AG10803 (cell line): ENCODE measurements around the gene PPT1.

ENCODE experiments used
- DNase-seq: peaks from one replicate; pipeline ENCODE4 v3.0.0; 2010; ENCODE audit warnings: low read depth
- H3K4me3 ChIP-seq: 2 replicates; pipeline ENCODE4 v1.5.1; 2011; ENCODE audit warnings: mild to moderate bottlenecking, low read length, control low read depth
- CTCF ChIP-seq: conservative IDR thresholded peaks from 2 replicates; pipeline ENCODE4 v1.5.1; 2011; ENCODE audit warnings: mild to moderate bottlenecking, low read length, control low read depth, inconsistent platforms

PPT1 gene

GRCh38 chr1:40056519-40057309, 40.3 kb downstream of the PPT1 start:
- DNase-seq = no peak

DNA sequence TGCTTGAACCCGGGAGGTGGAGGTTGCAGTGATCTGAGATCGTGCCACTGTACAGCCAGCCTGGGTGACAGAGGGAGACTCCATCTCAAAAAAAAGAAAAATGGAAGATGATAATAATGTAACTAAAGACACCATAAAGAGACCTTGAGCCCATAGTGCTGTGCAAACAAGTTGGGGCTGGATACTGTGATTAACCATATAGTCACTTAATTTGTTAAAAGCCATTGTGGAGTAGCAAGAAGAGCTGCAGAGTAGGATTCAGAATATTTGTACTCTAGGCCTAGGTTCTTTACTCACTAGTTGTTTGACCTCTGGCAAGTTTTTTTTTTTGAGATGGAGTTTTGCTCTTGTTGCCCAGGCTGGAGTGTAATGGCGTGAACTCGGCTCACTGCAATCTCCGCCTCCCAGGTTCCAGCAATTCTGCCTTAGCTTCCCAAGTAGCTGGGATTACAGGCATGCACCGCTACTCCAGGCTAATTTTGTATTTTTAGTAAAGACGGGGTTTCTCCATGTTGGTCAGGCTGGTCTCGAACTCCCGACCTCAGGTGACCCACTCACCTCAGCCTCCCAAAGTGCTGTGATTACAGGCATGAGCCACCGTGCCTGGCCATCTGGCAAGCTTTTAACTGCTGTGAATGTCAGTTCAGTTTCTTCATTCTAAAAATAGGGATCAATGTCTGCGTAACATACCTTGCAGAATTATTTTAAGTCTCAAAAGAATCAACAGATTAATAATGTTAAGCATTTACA, 43.7 kb downstream of the PPT1 start:
- no peak for TF ChIP-seq CTCF
- DNase-seq = no peak
- H3K4me3 ChIP-seq = no peak overlapping the region

More at GRCh38 chr1:40056519-40057309, 40.3 kb downstream of the PPT1 start:
- no peak for TF ChIP-seq CTCF
- H3K4me3 ChIP-seq = no peak overlapping the region

DNA sequence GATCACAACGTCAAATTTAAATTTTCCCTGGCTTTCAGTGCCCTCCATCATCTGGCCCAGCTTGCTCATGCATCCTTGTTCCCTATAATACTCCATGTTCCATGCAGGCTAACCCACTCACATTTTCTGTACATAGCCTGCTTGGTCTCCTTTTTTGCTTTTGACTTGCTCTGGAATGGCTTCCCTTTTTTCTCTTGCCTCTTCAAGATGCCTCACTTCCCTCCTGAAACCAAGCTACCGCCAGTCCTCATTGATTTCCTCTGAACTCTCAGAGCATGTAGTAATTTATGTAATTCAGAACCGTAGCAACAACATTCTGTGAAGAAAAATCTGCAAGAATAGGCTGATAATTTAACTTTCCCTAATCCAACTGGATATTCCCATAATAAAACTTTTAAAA, 46.2 kb downstream of the PPT1 start:
- no peak for DNase-seq
- H3K4me3 ChIP-seq = no peak overlapping the region
- no peak for TF ChIP-seq CTCF

DNA sequence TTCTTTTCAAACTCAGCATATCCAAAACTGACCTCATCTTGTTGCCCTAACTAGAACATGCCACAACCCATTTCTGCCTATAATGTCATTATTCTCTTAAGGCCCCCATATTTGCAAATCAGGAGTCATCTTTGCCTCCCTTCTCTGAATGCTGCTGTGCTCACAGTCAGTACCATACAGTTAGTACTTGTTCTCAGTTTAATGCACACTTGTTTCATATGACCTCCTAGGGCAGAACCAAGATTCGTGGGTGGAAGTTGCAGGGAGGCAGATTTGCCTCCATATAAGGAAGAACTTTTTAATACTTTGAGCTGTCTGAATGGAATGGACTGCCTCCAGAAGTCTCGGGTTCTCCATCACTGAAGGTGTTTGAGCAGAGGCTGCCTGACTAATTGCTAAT, 47.3 kb downstream of the PPT1 start:
- no peak for TF ChIP-seq CTCF

GRCh38 chr1:40047769-40048168, 49.3 kb downstream of the PPT1 start:
- no peak for TF ChIP-seq CTCF
- H3K4me3 ChIP-seq = no peak overlapping the region
- no peak for DNase-seq

More for the DNA sequence above, 47.3 kb downstream of the PPT1 start:
- no peak overlapping the region for H3K4me3 ChIP-seq
- no peak for DNase-seq

- no peak for DNase-seq
- TF ChIP-seq CTCF = no peak
- H3K4me3 ChIP-seq = no peak overlapping the region
These were observed 49.8 kb downstream of the PPT1 start for GRCh38 chr1:40047276-40047675.

DNA sequence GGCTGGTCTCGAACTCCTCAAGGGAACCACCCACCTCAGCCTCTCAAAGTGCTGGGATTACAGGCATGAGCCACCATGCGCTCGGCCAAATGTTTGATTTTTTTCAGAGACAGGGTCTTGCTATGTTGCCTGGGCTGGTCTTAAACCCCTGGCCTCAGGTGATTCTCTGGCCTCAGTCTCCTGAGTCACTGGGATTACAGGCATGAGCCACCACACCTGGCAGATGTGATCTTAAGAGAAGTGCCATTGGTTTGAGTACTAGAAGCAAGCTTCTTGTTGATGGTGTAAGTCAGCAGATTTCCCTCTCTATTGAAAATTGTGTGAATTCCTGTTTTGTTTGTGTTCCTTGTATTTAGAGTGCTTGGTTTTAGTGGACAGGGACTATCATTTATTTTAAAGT, 51.3 kb downstream of the PPT1 start:
- H3K4me3 ChIP-seq = no peak overlapping the region
- TF ChIP-seq CTCF = no peak
- no peak for DNase-seq
